Neural cell (in vitro differentiated cells): Measurements from ENCODE around the gene COX7A2L.
"Not testable (repeated sequence)": the region's sequence is repeated elsewhere in the genome, so short reads cannot be mapped to it uniquely, and the experiment has no call there.

Experiments
- EP300 ChIP-seq: fragments of 450-650 bp; conservative IDR thresholded peaks from 2 replicates; pipeline ENCODE4 v1.6.1; 2014; ENCODE audit warnings: antibody characterized with exemption, mild to moderate bottlenecking, moderate library complexity; ENCODE audit not compliant: poor library complexity, severe bottlenecking
- EZH2 ChIP-seq: fragments of 200-600, 300-800 bp; shearing (Covaris generic), sonication (generic); IDR thresholded peaks from 2 replicates; pipeline ENCODE4 v1.6.1; 2014; ENCODE audit warnings: antibody characterized with exemption, low read length, borderline replicate concordance, mild to moderate bottlenecking; ENCODE audit not compliant: insufficient read depth, poor library complexity, severe bottlenecking
- MXI1 ChIP-seq: fragments of 450-650 bp; conservative IDR thresholded peaks from 2 replicates; pipeline ENCODE4 v1.6.1; 2014; ENCODE audit warnings: antibody characterized with exemption, mild to moderate bottlenecking; ENCODE audit not compliant: poor library complexity, severe bottlenecking
- POLR2AphosphoS5 ChIP-seq: IDR thresholded peaks from 2 replicates; pipeline ENCODE4 v1.6.1; 2012
- RAD21 ChIP-seq: fragments of 450-650 bp; conservative IDR thresholded peaks from 2 replicates; pipeline ENCODE4 v1.6.1; 2014; ENCODE audit warnings: antibody characterized with exemption, mild to moderate bottlenecking, moderate library complexity
- REST ChIP-seq: IDR thresholded peaks from 2 replicates; pipeline ENCODE4 v1.6.1; 2012; ENCODE audit warnings: borderline replicate concordance
- SMC3 ChIP-seq: fragments of 450-650 bp; conservative IDR thresholded peaks from 2 replicates; pipeline ENCODE4 v1.6.1; 2014; ENCODE audit warnings: antibody characterized with exemption, mild to moderate bottlenecking, moderate library complexity; ENCODE audit not compliant: poor library complexity
- TAF1 ChIP-seq: IDR thresholded peaks from 2 replicates; pipeline ENCODE4 v1.6.1; 2012; ENCODE audit warnings: low read depth
- TF ChIP-seq, protein P1 (sequence below): fragments of 450-650 bp; IDR thresholded peaks from 2 replicates; pipeline ENCODE4 v1.5.1; 2014; ENCODE audit warnings: antibody characterized with exemption, mild to moderate bottlenecking, moderate library complexity; ENCODE audit not compliant: poor library complexity, severe bottlenecking

DNA sequence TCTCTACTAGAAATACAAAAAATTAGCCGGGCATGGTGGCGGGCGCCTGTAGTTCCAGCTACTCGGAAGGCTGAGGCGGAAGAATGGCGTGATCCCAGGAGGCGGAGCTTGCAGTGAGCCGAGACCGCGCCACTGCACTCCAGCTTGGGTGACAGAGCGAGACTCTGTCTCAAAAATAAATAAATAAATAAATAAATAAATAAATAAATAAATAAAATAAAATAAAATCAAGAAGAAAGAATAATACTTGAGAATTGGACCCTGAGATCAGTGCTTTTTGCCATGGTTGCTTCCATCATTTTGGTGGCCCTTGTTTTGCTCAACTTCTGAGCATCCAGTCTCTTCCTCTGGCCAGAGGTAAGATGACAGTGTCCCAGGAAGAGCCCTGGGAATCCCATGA is 37.0 kb upstream of the COX7A2L start:
- not testable (repeated sequence) for TF ChIP-seq POLR2AphosphoS5, EZH2, TAF1, EP300, REST, MXI1, SMC3, RAD21
- TF ChIP-seq, protein P1, sequence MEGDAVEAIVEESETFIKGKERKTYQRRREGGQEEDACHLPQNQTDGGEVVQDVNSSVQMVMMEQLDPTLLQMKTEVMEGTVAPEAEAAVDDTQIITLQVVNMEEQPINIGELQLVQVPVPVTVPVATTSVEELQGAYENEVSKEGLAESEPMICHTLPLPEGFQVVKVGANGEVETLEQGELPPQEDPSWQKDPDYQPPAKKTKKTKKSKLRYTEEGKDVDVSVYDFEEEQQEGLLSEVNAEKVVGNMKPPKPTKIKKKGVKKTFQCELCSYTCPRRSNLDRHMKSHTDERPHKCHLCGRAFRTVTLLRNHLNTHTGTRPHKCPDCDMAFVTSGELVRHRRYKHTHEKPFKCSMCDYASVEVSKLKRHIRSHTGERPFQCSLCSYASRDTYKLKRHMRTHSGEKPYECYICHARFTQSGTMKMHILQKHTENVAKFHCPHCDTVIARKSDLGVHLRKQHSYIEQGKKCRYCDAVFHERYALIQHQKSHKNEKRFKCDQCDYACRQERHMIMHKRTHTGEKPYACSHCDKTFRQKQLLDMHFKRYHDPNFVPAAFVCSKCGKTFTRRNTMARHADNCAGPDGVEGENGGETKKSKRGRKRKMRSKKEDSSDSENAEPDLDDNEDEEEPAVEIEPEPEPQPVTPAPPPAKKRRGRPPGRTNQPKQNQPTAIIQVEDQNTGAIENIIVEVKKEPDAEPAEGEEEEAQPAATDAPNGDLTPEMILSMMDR: not testable (repeated sequence)
